A549 (cell line): Measurements from ENCODE around the gene DIO1.

Source experiments
- CHD4 ChIP-seq: fragments of 200-600 bp; sonication (generic); IDR thresholded peaks from 2 replicates; pipeline ENCODE4 v1.6.1; 2016; ENCODE audit warnings: antibody characterized with exemption, mild to moderate bottlenecking, borderline replicate concordance
- JUNB ChIP-seq: fragments of >200 bp; sonication (Bioruptor Twin); formaldehyde crosslinking; IDR thresholded peaks from 2 replicates; pipeline ENCODE4 v1.6.1; 2016
- POLR2A ChIP-seq: IDR thresholded peaks from 2 replicates; pipeline ENCODE4 v1.6.1; 2012; ENCODE audit warnings: mild to moderate bottlenecking, low read length

- TF ChIP-seq CHD4, result no peak
- TF ChIP-seq JUNB, result no peak
- no peak for TF ChIP-seq POLR2A
Measured at GRCh38 chr1:53862507-53862906, 31.5 kb upstream of the DIO1 start.
